NB4 (cell line): ENCODE data around the gene EHD1.

Experiments
- POLR2A ChIP-seq: IDR thresholded peaks from 2 replicates; pipeline ENCODE4 v1.6.1; 2011; ENCODE audit warnings: mild to moderate bottlenecking; ENCODE audit not compliant: insufficient read length; ENCODE audit errors: extremely low read depth
- TF ChIP-seq, protein P1 (sequence below): IDR thresholded peaks from one replicate; pipeline ENCODE4 v1.5.1; 2012; ENCODE audit warnings: low read depth, low read length

DNA sequence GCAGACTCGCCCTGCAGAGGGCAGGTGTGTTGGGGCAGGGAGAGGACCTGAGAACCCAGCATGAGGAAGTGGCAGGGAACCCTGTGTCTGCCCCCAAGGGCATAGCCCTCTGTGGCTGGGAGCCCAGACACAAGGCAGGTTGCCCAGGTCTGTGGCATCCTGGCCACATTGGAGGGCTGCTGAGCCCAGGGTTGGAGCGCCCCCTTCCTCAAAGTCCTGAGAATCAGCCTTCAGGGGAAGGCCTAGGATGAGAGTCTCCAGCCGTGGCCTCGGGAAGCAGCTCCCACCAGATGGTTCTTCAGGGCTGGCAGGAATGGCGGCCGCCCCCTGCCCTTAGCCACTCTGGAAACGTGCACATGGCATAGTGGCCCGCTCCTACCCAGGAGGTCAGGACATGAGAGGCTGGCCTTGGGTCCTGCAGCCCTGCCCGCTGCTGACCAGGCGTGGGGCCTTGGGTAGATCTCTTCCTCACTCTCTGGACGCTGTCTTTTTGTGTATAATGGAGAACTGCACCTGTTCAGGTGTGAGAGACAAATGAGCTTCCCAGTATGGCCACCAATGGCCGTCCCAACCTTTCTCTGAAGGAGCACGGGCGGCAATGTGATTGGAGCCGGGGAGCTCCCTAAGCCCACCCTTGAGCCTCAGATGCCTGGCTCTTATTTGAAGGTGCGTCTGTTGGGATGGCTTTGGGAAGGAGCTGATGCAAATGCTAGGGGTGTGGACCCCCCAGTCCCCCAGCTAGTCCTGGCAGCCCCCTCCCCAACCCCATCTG is 29.4 kb downstream of the EHD1 start:
- TF ChIP-seq, protein P1, sequence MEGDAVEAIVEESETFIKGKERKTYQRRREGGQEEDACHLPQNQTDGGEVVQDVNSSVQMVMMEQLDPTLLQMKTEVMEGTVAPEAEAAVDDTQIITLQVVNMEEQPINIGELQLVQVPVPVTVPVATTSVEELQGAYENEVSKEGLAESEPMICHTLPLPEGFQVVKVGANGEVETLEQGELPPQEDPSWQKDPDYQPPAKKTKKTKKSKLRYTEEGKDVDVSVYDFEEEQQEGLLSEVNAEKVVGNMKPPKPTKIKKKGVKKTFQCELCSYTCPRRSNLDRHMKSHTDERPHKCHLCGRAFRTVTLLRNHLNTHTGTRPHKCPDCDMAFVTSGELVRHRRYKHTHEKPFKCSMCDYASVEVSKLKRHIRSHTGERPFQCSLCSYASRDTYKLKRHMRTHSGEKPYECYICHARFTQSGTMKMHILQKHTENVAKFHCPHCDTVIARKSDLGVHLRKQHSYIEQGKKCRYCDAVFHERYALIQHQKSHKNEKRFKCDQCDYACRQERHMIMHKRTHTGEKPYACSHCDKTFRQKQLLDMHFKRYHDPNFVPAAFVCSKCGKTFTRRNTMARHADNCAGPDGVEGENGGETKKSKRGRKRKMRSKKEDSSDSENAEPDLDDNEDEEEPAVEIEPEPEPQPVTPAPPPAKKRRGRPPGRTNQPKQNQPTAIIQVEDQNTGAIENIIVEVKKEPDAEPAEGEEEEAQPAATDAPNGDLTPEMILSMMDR, result peak; percentile 25
- no peak for TF ChIP-seq POLR2A
